OCI-LY1 (cell line): ENCODE data around the gene CTPS1.

ENCODE experiments used
- H2AFZ ChIP-seq: fragments of 200-600 bp; sonication (generic), shearing (Covaris generic); 2 replicates; pipeline ENCODE4 v1.6.0; 2014; ENCODE audit warnings: antibody characterized with exemption, mild to moderate bottlenecking, low read length
- H3F3A ChIP-seq: fragments of 200-600 bp; sonication (generic), shearing (Covaris generic); 2 replicates; pipeline ENCODE4 v1.6.0; 2014; ENCODE audit warnings: mild to moderate bottlenecking, antibody characterized with exemption, low read length, moderate library complexity; ENCODE audit not compliant: insufficient read depth
- H3K27ac ChIP-seq: fragments of 200-600 bp; sonication (generic); 2 replicates; pipeline ENCODE4 v1.5.1; 2014; ENCODE audit warnings: low read length, mixed run types, mild to moderate bottlenecking, low read depth; ENCODE audit not compliant: poor library complexity, severe bottlenecking
- H3K27me3 ChIP-seq: fragments of 200-600 bp; sonication (generic); 2 replicates; pipeline ENCODE4 v1.6.0; 2014; ENCODE audit warnings: antibody characterized with exemption, mild to moderate bottlenecking, low read length, moderate library complexity; ENCODE audit not compliant: insufficient read depth
- H3K36me3 ChIP-seq: fragments of 200-600 bp; sonication (generic); 2 replicates; pipeline ENCODE4 v1.6.1; 2014; ENCODE audit warnings: mild to moderate bottlenecking, antibody characterized with exemption, low read length, moderate library complexity, mixed read lengths; ENCODE audit not compliant: insufficient read depth
- H3K4me1 ChIP-seq: fragments of 200-600 bp; sonication (generic); 2 replicates; pipeline ENCODE4 v1.5.1; 2014; ENCODE audit warnings: mild to moderate bottlenecking, low read length, moderate library complexity; ENCODE audit not compliant: insufficient read depth, severe bottlenecking
- H3K4me2 ChIP-seq: fragments of 200-600 bp; sonication (generic), shearing (Covaris generic); 2 replicates; pipeline ENCODE4 v1.6.1; 2014; ENCODE audit warnings: low read length
- H3K4me3 ChIP-seq: fragments of 200-600 bp; sonication (generic); 2 replicates; pipeline ENCODE4 v1.5.1; 2014; ENCODE audit warnings: low read length, low read depth, mild to moderate bottlenecking, mixed read lengths; ENCODE audit not compliant: poor library complexity, severe bottlenecking
- H3K79me2 ChIP-seq: fragments of 200-600 bp; shearing (Covaris generic); 2 replicates; pipeline ENCODE4 v1.6.1; 2016; ENCODE audit warnings: mixed run types, low read length, mixed read lengths; ENCODE audit not compliant: insufficient read depth
- H3K9ac ChIP-seq: fragments of 200-600 bp; sonication (generic), shearing (Covaris generic); 2 replicates; pipeline ENCODE4 v1.6.1; 2014; ENCODE audit warnings: mild to moderate bottlenecking, low read length, mixed read lengths
- H3K9me2 ChIP-seq: fragments of 200-600 bp; sonication (generic), shearing (Covaris generic); 2 replicates; pipeline ENCODE4 v1.6.1; 2014; ENCODE audit warnings: low read depth, mild to moderate bottlenecking, low read length, mixed read lengths
- H3K9me3 ChIP-seq: fragments of 200-600 bp; shearing (Covaris generic); 2 replicates; pipeline ENCODE4 v1.6.1; 2014; ENCODE audit warnings: low read length, mixed read lengths
- H4K20me1 ChIP-seq: fragments of 200-600 bp; sonication (generic), shearing (Covaris generic); 2 replicates; pipeline ENCODE4 v1.6.0; 2016; ENCODE audit warnings: mild to moderate bottlenecking, low read length; ENCODE audit not compliant: insufficient read depth
- EZH2 ChIP-seq: fragments of 200-600 bp; sonication (generic), shearing (Covaris generic); IDR thresholded peaks from 2 replicates; pipeline ENCODE4 v1.8.0; 2017; ENCODE audit warnings: borderline replicate concordance, mixed run types, mild to moderate bottlenecking, antibody characterized with exemption, low read length, moderate library complexity, mixed read lengths
- TF ChIP-seq, protein P1 (sequence below): fragments of 200-600 bp; sonication (generic), shearing (Covaris generic); IDR thresholded peaks from 2 replicates; pipeline ENCODE4 v1.5.1; 2017; ENCODE audit warnings: mild to moderate bottlenecking, antibody characterized with exemption, low read length, moderate library complexity, mixed read lengths

CTPS1 gene

GRCh38 chr1:40955266-40955665, 24.2 kb upstream of the CTPS1 start:
- Histone ChIP-seq H3K9me3 (no peaks in the 10 kb centered on the region), H3K27ac (no peak overlapping the region), H3K36me3 (no peaks in the 10 kb centered on the region; the same call in 1 of the 2 replicates), H3K4me1 (no peaks in the 10 kb centered on the region), H3K4me3 (no peak overlapping the region), H3K9ac (no peak overlapping the region), H3F3A (no peaks in the 10 kb centered on the region), H4K20me1 (no peaks in the 10 kb centered on the region), H3K27me3 (no peaks in the 10 kb centered on the region), H3K4me2 (no peak overlapping the region), H2AFZ (no peak overlapping the region), H3K79me2 (no peaks in the 10 kb centered on the region), H3K9me2 (no peaks in the 10 kb centered on the region)
- no peak for TF ChIP-seq EZH2
- TF ChIP-seq, protein P1, sequence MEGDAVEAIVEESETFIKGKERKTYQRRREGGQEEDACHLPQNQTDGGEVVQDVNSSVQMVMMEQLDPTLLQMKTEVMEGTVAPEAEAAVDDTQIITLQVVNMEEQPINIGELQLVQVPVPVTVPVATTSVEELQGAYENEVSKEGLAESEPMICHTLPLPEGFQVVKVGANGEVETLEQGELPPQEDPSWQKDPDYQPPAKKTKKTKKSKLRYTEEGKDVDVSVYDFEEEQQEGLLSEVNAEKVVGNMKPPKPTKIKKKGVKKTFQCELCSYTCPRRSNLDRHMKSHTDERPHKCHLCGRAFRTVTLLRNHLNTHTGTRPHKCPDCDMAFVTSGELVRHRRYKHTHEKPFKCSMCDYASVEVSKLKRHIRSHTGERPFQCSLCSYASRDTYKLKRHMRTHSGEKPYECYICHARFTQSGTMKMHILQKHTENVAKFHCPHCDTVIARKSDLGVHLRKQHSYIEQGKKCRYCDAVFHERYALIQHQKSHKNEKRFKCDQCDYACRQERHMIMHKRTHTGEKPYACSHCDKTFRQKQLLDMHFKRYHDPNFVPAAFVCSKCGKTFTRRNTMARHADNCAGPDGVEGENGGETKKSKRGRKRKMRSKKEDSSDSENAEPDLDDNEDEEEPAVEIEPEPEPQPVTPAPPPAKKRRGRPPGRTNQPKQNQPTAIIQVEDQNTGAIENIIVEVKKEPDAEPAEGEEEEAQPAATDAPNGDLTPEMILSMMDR = no peak

GRCh38 chr1:40956407-40956806, 23.1 kb upstream of the CTPS1 start:
- no peak overlapping the region for H3K9ac ChIP-seq
- H3K4me2 ChIP-seq = no peak overlapping the region
- no peaks in the 10 kb centered on the region for H3K27me3 ChIP-seq
- H3K36me3 ChIP-seq = no peaks in the 10 kb centered on the region; the same call in 1 of the 2 replicates
- no peak overlapping the region for H3K27ac ChIP-seq
- no peak overlapping the region for H3K4me3 ChIP-seq
- no peaks in the 10 kb centered on the region for H3K79me2 ChIP-seq
- H3K4me1 ChIP-seq = no peaks in the 10 kb centered on the region
- TF ChIP-seq EZH2 = no peak
- TF ChIP-seq, protein P1 = no peak
- no peak overlapping the region for H2AFZ ChIP-seq
- H4K20me1 ChIP-seq = no peaks in the 10 kb centered on the region
- H3K9me2 ChIP-seq = no peaks in the 10 kb centered on the region
- H3F3A ChIP-seq = no peaks in the 10 kb centered on the region
- no peaks in the 10 kb centered on the region for H3K9me3 ChIP-seq

DNA sequence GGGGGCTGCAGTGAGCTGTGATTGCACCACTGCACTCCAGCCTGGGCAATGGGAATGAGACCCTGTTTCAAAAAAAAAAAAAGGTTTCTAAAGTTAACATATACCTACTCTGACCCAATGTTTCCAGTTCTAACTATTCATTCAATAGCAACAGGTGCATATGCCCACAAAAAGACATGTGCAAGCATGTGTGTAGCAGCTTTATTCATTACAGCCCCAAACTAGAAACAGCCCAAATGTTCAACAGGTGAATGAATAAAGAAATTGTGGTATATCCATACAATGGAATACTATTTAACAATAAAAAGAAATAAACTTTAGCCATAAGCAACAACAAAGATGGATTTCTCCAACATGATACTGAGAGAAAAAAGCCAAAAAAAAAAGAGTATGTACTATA, 21.3 kb upstream of the CTPS1 start:
- Histone ChIP-seq H3K9ac (no peak overlapping the region), H3F3A (no peaks in the 10 kb centered on the region)

More for the DNA sequence above, 21.3 kb upstream of the CTPS1 start:
- H3K9me2 ChIP-seq = no peaks in the 10 kb centered on the region
- no peaks in the 10 kb centered on the region for H3K27me3 ChIP-seq
- H3K79me2 ChIP-seq = no peaks in the 10 kb centered on the region
- no peaks in the 10 kb centered on the region for H4K20me1 ChIP-seq
- H3K36me3 ChIP-seq = no peaks in the 10 kb centered on the region; the same call in 1 of the 2 replicates
- H3K9me3 ChIP-seq = no peaks in the 10 kb centered on the region
- no peak overlapping the region for H2AFZ ChIP-seq
- no peak overlapping the region for H3K27ac ChIP-seq
- no peak for TF ChIP-seq EZH2
- TF ChIP-seq, protein P1 = no peak
- H3K4me1 ChIP-seq = no peaks in the 10 kb centered on the region
- H3K4me2 ChIP-seq = no peak overlapping the region
- H3K4me3 ChIP-seq = no peak overlapping the region
